GM04503 (cell line): ENCODE measurements around the gene BATF.

Experiments
- DNase-seq: peaks from one replicate; pipeline ENCODE4 v3.0.0-alpha.2; 2012; ENCODE audit warnings: low read depth

The BATF gene

GRCh38 chr14:75562489-75562888, 40.2 kb downstream of the BATF start:
- DNase-seq = no peak

DNA sequence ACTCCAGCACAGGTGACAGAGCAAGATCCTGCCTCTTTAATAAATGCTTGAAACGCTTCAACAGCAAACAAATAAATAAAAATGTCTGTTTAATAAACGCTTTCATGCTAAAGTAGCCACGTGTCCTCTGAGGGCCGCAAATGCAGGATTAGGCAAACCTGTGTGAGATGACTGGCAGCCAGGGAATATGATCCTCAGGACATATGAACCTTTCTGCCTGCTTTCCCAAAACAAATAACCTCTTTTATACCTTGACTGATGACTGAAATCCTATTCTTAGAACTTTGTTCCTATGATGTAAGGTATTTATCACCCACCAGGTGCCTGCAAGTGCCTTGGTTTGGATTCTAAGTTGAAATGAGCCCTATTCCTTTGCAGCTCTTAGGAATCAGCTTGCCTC, 41.7 kb downstream of the BATF start:
- no peak for DNase-seq

DNA sequence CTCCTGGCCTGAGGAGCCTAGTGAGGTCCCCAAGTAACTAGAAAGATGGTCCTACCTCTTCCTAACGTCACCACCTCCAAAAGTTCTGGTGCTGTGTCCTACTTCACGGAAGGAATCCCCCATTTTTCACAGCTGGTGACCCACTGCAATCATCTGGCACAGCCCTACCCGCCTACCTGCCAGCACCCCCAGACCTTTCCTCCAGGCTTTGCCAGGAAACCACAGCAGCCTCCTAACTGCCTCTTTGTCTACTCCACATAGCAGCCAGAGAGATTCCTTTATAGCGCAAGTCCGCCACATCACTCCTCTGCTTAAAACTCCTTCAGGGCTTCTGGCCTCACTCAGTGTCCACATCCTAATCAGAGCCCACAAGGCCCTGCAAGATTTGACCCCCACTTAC, 42.8 kb downstream of the BATF start:
- DNase-seq = no peak

DNA sequence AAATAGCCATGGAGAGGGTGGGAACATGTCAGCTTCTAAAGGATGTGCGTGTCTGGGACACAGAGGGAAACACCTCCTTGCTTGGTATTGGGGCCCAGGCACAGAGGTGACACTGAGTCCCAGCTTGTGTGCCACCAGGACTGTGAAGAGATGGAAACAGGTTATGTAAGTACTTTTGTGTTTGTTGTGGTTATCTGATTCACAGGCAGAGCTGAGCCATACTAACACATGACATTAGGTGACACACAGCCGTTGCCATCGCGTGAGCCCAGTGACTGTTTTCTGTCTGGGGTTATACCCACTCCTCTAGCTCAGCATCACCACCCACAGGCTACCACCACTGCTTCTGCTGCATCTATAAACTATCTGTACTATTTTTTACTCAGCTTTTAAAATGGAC, 44.1 kb downstream of the BATF start:
- no peak for DNase-seq

DNA sequence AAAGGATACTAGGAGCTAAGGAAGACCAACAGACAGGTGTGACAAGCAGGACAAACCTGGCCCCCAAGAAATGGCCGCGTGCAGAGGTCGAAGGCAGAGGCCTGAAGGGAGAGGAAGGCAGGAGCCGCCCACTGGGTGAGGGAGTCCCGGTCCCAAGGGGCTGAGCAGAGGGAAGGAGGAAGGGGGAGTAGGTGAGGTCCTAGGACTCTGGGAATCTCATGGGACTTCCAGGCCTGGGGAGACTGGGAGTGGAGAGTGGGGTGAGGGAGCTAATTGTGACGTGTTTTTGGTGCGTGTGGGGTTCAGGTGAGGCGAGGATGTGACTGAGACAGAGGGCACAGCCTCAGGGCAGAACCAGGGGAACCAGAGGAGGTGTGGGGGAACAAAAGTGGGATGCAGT, 44.5 kb downstream of the BATF start:
- no peak for DNase-seq

DNA sequence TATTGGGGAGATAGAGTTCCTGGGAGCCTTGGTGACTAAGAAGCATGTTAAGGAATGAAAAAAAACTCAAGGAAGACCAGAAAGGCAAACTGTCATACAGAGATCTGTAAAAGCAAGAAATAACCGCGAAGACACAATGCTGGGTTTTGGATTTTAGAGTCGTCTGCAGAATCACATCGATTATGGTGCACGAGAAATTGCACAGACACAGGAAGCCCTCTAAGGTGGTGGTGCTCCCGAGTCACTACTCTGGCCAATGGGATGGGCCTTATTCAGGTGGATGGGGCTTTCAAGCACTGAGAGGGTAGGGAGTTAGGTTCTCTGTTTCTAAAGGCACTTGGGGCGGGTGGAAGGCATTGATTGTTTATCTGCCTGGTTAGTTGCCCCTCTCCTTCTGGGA, 45.9 kb downstream of the BATF start:
- no peak for DNase-seq

DNA sequence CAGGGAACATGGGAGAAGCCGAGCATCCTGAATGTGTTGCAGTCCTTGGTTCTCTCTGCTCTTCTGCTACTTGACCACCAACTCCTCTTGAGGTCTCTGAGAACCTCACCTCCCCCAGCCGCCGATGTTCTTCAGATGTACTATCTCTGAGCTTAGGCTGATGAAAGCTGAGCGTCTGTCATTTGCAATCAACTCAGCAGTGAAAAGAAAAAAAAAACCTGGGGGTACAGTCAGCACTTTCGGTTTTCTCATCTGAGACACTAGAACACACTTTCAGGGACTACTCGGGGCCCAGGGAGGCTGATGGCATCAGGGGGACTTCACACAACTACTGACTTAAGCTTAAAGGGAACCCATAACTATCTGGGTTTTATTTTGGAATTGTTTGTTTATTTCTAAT, 46.5 kb downstream of the BATF start:
- DNase-seq = no peak

GRCh38 chr14:75570797-75571196, 48.5 kb downstream of the BATF start:
- DNase-seq = no peak

DNA sequence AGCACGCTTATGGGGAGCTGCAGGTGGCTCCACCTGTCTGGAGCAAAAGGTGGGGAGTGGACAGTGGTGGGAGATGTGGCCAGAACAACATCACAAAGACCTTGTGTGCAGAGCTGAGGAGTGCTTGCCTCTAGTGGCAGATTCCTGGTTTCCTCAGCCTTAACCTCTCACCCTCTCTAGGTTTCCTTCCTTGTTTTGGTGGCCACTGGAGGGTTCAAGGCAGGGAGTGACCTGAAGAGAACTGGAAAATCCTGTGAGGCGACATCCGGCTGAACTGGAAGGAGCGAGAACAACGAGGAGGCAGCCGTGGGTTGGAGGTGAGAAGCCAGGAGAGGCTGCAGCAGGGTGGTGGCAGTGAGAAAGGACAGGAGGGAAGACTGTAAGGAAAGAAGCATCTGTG, 49.8 kb downstream of the BATF start:
- no peak for DNase-seq

DNA sequence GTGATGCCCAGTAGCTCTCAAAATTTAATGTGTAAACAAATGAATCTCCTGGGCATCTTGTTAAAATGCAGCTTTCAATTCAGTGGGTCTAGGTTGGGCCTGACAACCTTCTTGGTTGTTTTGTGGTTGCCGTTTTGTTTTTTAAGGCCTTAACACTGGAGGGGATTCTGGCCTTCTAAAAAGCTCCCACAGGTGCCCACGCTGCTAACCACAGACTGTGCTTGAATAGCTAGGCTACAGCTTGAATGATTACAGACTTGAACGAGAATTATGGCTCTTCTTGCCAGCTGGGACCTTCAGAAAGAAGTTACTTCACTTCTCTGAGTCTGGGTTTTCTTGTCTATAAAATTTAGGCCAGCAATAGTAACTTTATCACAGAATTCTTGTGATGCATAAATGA, 54.8 kb downstream of the BATF start:
- no peak for DNase-seq

- peak; percentile 25 for DNase-seq
These were observed 55.4 kb downstream of the BATF start for GRCh38 chr14:75577729-75578101.

DNA sequence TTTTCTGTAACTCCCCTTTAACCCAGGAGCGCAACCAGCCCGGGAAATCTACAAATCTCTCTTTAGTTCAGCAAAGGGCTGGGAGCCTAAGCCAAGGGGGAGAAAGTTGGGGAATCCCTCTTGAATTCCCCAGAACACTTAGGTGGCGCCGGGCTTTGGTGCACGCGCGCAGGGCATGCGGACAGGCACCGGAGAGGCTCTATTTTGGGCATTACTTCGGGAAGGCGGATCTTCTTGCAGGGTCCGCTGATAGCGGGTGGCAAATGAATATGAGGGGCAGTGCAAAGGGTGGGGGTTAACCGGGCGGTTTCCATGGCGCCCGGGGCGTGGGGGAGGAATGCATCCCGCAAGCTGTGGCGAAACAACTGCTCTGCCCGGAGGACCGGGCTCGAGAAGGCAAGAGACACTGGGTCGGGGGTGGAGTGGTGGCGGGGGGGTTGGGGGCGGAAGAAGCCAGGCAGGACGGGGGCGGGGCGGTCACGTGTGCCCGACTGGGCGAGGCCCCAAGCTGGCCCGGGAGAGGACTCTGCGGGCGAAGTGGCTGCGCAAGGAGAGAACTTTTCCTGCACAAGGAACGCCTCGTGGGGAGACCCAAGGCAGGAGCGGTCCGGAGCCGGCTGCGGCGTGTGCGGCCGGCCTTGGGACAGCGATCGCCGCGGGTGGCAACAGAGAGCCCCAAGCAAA, 56.0 kb downstream of the BATF start, which contains the start of gene FLVCR2:
Gene FLVCR2 (plus strand): TSS at position 519 of the 684 bp plus-strand sequence. CDS start 353 bp downstream, outside the sequence.
- peak; percentile 4 for DNase-seq

- DNase-seq = peak; percentile 3
These were observed 56.6 kb downstream of the BATF start for GRCh38 chr14:75578786-75579337.

- no peak for DNase-seq
These were observed 57.1 kb downstream of the BATF start for GRCh38 chr14:75579338-75579864.

- no peak for DNase-seq
These were observed 57.6 kb downstream of the BATF start for GRCh38 chr14:75579882-75580281.

DNA sequence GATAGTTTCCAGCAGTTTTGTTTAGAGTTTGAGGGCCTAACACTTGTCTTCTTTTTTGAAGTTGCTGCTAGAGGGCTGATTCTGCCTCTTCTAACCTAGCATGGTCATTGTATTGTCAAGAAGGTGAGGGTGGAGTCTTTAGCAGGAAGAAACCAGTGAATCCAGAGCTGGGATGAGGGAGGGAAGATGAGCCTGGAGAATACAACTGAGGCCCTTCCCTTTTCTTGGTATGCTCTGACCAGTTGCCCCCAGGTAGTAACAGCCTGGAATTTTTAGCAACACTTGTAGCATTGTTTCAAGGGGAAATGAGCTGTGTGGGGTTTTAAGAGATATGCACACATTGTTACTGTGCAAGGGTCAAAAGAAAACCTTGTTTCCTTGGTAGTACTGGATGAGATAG, 65.1 kb downstream of the BATF start:
- DNase-seq = no peak

GRCh38 chr14:75589931-75590330, 67.7 kb downstream of the BATF start:
- DNase-seq = no peak

DNA sequence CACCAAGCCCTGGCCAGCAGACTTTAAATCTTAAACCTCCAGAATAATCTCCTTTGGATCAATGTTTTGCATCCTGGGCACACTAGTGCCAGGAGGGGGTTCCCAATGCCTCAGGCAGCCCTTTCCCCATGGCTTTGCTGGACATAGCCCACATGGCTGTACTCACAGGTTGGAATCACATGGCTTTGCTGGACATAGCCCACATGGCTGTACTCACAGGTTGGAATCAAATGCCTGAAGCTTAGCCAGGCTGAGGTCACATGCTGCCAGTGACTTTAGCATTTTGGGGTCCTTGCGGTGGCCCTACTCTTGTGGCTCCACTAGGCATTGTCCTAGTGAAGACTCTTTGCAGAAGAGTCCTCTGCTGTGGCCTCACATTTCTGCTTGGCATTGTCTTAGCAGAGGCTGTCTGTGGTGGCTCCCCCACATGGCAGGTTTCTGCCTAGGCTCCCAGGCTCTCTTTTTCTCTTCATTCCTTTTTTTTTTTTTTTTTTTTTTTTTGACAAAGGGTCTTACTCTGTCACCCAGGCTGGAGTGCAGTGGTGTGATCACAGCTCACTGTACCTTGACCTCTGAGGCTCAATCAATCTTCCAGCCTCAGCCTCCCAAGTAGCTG, 69.2 kb downstream of the BATF start:
- no peak for DNase-seq

- DNase-seq = no peak
These were observed 69.8 kb downstream of the BATF start for GRCh38 chr14:75591987-75592575.

DNA sequence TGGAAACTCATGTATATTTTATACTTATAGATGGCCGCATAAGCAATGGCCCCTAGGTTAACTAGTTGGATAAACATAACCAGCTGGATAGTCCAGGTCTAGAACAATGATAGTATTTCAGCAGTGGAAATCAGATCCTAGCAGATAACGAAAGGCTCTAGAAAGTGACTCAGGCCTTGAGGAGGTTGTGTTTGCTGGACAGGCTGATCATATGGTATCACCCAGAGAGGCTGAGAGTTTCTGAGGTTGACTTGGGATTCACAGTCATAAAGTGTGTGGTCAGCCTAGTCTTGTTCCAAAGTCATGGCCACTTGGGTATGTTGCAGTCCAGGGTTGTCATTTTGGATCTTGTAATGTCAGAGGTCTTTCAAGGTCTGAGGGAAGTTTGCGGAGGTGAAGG, 73.0 kb downstream of the BATF start:
- no peak for DNase-seq
